Measurements from ENCODE around the gene RNF183.
A peak's percentile ranks its signal among the peaks of the same experiment; 100 is the strongest.

RNF183 gene, protein sequence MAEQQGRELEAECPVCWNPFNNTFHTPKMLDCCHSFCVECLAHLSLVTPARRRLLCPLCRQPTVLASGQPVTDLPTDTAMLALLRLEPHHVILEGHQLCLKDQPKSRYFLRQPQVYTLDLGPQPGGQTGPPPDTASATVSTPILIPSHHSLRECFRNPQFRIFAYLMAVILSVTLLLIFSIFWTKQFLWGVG

DNA sequence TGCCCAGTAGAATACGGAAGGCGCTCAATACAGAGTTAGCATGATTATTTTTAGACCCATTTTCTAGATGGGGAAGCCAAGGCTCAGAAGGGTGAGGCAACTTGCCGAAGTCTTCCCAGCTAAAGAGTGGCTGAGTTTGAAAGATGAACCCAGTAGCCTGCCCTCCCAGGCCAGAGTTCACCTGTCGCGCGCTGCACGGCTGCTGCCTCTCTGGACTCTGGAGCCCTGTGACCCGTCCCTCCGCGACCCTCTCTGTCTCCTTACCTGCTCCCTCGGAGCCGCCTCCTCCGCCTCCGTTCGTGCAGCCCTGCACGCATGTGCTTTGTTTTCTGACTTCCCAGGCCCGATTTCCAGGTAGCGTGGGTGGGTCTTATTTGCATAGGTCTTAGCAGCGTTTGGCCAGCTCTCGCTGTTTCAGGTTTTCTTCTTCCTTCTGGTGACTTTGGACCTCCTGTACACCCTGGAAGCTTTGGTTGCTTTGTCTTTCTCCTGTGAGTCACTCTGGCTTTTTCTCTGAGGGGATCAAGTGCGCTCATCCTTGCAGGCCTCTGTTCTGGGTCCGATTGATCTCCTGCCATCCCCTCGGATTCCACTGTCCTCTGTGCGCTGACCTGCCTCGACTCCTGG, at the start of gene RNF183:
RNF183 (minus strand) TSS at position 585 of the 627 bp plus-strand sequence. CDS start 5,192 bp downstream, outside the sequence.
- DNase-seq (ENCODE audit: low read depth) = no peak

DNA sequence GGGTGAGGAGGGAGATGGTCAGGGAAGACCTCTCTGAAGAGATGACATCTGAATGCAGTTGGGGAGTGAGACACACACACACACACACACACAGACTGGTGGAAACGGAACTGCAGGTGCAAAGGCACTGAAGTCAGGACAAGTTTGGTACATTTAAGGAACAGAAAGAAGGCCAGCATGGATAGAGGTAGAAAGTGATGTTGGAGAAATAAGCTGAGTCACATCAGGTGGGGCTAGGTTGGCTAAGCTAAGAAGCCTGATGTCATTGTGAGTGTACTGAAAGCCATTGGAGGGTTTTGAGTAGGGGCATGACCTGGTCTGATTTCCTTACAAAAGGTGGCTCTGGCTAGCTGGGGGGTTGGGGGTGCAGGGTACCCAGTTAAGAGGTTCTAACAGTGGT, 49.2 kb upstream of the RNF183 start:
- DNase-seq (ENCODE audit: low read depth) = no peak

DNA sequence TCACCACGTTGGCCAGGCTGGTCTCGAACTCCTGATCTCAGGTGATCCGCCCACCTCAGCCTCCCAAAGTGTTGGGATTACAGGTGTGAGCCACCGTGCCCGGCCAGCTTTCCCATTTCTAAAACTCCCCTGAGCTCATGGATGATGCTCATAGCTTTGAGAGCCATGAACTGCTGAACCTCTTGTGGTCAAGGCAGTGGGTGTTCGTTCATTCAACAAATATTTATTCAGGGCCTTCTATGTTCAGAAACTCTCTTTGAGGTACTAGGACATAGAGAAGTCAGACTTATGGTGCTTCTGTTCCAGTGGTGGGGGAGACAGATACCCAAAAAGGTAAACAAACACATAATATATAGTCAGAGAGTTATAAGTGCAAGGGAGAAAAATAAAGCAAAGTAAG, 48.8 kb upstream of the RNF183 start:
- DNase-seq (ENCODE audit: low read depth) = no peak

DNA sequence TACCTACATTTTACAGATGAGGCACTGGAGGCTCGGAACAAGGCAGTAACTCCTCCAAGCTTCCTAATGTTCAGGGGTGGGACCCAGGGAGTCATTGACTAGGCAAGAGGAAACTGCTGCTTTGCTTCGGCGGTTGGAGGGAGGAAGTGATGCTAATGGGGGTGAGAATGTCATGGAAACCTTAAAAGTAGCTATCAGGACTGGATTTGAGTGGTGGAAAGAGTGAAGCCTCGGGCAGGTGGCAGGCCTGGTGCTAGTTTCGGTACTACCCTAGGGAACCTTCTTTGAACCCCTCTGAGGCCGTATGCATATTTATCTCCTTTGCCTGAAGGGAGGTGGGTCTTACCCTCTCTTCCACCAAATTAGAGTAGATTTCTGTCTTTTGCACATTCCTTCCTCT, 47.8 kb upstream of the RNF183 start:
- no peak for DNase-seq (ENCODE audit: low read depth)

DNA sequence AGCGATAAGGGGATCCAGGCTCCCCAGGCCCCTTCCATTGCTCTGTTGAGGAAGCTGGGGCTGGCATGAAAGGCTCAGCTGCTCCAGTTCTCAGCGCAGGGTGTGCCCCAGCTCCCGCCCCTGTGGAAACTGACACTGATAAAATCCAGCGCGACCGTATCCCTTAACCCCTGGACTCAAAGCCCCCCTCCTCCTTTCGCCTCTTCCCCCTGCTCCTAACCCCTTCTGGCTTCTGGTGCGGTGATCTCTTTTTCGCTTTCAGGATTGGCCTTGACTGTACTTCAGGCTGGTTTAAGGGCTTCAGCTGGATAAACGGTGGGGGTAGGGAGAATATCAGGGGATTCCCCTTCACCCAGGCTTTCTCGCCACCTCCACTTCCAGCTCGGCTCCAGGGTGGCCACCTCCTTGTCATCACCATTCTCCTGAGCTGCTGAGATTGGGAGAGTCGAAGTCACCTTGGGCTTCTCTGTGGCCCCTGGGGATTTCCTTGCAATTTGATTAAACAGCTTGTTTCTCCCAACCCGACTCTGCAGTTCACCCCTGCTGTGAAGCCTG, 47.0 kb upstream of the RNF183 start:
- DNase-seq (ENCODE audit: low read depth) = no peak

DNA sequence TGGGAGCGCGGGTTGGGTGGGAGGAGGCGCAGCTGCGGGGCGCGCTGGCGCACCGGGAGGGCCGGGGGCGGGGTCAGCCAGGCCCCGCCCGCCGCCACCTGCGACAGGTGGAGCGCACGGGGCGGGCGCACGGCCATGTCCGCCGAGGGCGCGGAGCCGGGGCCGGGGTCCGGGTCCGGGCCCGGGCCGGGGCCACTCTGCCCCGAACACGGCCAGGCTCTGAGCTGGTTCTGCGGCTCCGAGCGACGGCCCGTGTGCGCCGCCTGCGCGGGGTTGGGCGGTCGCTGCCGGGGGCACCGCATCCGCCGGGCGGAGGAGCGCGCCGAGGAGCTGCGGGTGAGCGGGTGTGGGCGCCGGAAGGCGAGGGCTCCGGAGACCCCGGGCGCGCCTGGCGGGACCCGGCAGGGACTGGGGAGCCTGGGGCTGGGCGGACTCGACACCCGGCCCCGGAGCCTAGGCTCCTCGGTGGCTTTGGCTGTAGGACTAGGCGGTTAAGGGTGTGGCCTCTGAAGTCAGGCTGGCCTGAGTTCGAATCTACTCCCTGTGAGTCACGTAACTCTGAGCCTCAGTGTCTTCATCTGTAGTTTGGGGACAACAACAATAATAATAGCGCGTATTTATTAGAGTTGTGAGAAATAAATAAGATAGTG, 46.4 kb upstream of the RNF183 start, which contains the start of gene BSPRY:
BSPRY (plus strand) TSS at position 97 of the 650 bp plus-strand sequence; CDS start at position 136, 39 bp downstream.
- DNase-seq (ENCODE audit: low read depth) = no peak

DNA sequence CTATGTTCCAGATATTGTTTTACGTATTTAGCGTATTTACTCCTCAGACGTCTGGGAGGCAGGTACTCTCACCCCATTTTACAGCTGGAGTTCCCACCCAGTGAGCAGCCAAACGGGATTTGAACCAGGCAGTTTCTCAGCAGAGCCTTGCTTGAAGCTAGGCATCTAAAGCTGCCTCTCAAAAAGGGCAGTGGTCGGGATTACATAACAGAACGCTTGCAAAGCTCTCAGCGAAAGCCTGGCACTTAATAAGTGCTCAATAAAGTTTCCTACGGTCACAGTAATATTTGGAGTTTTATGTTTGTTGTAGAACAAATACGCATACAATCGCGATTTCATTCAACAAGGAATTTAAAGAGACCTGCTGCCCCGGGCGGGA, 45.9 kb upstream of the RNF183 start:
- DNase-seq (ENCODE audit: low read depth) = no peak

DNA sequence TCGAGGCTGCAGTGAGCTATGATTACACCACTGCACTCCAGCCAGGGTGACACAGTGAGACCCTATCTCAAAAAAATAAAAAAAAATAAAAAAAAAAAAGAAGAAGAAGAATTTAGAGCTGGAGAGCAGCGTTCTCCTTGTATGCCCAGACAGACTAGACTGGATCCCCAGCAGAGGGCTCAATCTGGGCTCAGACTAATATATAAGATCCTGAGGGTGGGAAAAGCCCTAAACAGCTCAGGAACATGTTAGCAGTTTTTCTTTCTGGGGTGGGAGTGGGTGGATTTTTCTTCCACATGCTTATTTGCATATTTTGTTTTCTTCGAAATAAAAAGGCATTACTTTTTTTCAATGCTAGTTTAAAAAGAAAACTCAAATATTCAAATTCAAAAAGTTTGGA, 45.3 kb upstream of the RNF183 start:
- no peak for DNase-seq (ENCODE audit: low read depth)

DNA sequence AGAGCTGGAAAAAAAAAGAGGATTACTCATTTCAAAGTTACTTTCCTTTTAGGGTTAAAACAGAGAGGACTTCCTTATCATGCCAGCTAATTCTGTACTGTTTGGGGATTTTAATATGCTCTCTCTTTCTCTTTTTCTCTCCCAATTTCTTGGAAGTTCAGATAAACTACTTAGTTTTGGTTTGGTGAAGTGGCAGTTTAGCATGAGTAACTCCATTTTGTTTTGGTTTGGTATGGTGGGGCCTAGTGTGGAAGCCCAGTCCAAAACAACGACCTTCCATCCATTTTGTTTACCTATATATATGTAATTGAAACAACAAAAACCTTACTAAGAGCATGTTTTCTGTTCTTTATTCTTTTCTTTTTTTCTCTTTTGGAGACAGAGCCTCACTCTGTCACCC, 42.5 kb upstream of the RNF183 start:
- DNase-seq (ENCODE audit: low read depth) = no peak

DNA sequence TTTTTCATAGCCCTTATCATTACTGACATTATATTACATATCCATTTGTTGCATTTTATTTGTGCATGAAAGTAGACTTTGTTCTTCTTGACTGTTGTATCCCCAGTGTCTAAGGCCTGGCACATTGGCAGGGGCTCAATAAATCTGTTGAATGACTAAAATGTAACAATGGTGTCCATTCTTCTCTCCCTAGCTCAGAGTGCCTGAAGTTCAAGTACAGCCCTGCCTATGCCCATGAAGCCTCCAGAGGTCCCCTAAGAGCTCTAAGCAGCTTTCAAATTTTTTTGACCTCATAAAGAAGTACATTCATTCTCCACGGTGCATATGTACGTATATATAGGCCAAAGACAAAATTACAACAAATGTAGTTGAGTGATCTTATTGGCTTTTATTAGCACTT, 42.0 kb upstream of the RNF183 start:
- no peak for DNase-seq (ENCODE audit: low read depth)

DNA sequence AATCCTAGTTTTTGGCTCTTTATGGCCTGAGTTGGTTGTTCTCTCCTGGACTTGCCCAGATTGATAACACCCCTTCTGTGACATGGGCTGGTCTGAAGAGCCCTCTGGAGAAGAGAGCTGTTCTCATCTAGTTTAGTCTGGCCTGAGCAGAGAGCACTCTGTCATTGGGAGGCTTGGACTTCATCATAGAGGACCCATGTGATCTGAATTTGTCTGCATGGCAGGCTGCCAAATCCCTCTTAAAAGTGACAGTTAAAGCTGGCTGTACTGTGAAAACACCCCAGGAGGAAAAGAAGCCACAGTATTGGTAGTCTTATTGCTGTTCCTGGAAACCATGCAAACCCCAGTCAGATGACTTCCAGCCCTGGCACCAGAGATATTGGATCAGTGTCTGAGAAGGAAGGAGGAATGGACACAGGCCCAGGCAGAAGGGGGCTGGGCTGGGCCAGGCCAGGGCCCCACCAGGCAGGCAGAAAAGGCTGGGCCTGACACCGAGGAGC, 40.6 kb upstream of the RNF183 start:
- no peak for DNase-seq (ENCODE audit: low read depth)

DNA sequence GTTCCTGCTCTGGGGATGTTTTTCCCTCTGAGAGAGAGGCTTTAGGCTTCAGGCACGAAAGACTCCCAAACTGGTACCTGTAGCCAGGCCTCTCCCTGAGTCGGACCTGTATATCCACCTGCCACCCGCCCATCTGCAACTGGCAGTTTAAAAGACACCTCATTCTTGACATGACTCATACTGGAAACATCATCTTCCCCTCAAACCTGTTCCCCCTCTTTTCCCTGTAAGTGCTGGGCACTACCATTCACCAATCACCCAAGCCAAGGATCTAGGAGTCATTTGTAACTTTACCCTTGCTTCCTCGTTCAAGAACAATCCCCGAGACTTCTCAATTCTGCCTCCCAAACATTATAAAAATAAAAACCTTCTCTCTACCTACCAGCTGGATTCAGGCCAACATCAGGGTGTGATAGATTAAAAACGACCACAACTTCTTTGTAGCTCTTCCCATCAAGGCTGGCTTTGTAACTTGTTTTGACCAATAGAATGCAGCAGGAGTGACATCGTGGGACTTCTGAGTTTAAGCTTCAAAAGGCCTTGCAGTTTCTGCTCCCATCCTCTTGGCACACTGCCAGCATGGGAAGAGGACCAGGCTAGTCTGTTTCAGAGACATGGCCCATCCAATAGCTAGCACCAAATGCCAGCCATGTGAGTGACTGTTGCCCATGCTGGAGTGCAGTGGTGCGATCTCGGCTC, 38.7 kb upstream of the RNF183 start:
- no peak for DNase-seq (ENCODE audit: low read depth)

DNA sequence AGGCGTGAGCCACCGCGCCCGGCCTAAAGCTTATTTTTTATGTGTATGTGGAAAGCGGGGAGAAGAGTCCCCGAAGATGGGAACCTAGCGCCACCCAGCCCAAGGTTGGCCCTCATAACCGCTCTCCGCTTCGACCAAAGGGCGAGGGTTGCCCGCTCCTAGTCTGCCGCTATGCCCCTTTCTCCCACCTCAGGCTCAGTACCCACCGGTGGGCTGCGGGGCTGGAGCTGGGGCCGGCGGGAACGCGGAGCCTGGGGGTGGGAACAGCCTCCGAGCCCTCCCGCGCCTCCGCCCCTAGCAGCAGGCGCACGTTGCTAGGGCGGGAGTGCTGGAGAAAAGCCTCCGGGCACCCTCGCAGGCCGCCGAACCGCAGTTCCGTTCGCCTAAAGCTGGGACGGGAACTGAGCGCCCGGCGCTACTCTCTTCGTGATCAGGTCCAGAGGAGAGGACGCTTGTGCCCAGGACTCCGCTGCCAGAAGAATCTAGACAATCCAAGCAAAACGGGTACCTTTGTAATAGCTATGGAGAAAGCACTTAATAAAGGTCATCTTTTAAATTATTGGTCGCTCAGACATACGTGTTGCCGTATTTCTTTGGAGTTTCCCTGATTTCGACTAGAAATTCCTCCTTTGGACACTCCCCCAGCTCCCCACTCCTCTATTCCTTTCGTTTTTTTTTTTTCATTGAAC, 37.0 kb upstream of the RNF183 start, which contains the start of gene WDR31:
WDR31 (minus strand) TSS at position 265 of the 689 bp plus-strand sequence. CDS start 8,253 bp downstream, outside the sequence.
- DNase-seq (ENCODE audit: low read depth) = peak; percentile 59

DNA sequence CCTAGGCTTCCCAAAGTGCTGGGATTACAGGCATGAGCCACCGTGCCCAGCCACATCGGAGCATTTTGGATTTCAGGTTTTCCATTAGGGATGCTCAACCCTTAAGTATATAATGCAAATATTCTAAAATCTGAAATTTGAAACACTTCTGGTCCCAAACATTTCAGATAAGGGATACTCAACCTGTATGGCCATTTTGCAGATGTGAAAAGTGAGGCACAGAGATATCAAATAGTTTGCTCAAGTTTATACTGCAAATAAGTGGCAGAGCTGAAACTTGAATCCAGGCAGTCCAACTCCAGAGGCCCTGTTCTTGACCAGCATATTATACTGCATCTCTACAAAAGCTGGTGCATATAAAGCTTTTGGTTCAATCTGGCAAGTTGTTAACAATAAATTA, 34.5 kb upstream of the RNF183 start:
- no peak for DNase-seq (ENCODE audit: low read depth)

DNA sequence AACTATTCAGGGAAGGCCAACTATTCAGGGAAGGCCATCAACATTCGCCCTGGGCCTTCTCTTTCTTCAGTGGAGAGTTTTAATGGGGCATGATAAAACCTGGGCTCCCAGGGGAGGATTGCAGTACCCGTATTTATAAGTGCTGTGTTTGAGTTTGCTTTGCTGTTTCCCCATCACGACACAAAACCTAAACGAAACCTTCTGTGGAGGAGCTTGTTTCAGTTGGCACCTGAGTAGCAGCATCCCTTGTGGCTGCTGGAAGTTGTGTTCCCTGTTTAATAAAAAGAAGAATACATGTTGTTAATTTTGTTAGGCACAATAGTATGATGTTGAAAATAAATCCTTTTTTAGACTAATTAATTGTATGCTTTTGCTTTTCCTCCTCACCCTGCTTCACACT, 28.6 kb upstream of the RNF183 start:
- DNase-seq (ENCODE audit: low read depth) = no peak

DNA sequence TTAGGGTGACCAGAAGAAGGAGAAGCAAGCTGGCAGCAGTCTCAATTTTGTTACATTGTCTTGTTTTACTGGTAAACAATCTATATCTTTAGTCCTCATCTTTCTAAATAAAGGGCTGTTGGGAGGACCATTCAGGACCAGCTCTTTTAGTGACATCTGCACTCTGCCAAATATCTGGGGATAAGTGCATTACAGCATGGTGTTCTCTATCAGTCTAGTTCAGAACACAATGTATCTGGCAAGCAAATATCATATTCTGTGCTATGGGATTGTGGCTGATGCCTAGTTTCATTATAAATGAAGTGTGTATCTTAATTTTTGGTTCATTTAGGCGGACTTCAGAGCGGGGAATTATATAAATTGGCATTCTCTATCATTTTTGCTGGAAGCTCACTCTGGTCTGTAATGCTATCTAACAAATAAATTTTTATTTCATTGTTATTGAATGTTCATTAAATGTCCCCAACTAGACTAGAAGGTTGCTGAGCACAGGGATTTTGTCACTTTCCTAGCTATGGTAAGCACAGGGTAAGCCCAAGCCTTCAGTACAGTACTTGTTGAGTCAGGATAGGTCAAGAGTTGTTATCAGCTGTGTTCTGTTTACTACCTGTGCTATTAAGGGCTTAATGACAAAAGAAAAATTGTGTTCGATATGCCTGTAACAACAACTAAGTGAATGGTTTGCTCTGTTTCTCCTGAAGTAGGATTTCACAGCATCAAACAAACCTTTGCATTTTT, 25.0 kb upstream of the RNF183 start:
- no peak for DNase-seq (ENCODE audit: low read depth)

DNA sequence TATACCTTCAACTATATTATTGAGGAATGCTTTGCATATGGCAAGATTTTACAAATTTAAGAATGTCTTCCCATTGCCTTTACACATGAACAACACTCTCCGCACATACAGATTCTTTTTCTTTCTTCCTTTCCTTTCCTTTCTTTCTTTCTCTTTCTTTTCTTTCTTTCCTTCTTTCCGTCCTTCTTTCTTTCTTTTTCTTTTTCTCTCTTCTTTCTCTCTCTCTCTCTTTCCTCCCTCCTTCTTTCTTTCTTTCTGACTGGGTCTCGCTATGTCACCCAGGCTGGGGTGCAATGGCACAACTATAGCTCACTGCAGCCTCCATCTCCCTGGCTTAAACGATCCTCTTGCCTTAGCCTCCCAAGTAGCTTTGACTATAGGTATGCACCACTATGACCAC, 23.1 kb upstream of the RNF183 start:
- DNase-seq (ENCODE audit: low read depth) = no peak

DNA sequence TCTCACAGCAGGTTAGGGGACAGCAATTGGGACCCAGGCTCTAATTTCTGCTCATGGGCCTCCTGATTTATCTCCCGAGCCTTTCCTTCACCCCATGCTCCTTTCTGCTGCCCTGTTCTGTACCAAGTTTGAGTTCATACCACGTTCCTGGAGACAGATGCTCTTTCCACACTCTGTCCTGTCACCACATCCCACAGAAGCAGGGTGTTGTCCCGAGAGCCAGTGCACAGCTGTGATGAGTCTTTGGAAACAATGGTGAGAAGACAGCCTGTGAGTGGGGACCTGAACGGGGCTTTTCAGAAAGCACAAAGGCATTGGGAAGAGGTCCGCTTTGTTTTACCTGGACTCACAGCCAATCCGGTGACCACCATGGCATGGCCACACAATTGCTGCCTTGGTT, 19.5 kb upstream of the RNF183 start:
- no peak for DNase-seq (ENCODE audit: low read depth)

DNA sequence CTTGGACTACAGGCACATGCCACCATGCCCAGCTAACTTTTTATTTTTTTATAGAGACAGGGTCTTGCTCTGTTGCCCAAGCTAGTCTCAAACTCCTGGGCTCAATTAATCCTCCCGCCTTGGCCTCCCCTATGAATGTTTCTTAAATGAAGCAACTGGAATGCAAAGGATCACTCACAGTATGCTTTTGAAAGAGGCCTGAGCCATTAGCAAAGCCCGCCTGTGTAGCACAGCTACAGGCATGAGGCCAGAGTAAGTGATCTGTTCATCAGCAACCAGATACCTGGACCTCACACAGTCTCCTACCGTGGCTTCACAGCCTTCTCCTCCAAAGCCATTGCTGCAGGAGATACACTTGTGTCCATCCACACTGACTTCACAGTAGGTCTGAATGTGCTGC, 16.9 kb upstream of the RNF183 start:
- DNase-seq (ENCODE audit: low read depth) = no peak

DNA sequence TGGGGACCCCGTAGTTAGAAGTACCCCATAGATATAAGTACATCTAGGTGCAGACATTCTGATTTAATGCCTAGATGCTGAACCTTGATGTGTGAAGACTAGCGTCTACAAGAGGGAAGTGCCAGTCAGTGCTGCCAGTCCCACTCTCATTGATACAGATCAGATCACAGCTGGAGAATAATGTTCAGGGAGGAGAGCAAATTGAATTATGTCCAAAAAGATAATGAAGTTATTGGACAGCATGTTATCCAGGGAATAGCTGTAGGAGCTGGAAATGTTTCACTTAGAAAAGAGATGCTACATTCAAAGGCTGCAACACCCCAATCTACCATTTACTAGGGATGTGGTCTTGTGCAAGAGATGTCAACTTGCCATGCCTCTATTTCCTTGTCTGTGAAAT, 15.9 kb upstream of the RNF183 start:
- DNase-seq (ENCODE audit: low read depth) = no peak

DNA sequence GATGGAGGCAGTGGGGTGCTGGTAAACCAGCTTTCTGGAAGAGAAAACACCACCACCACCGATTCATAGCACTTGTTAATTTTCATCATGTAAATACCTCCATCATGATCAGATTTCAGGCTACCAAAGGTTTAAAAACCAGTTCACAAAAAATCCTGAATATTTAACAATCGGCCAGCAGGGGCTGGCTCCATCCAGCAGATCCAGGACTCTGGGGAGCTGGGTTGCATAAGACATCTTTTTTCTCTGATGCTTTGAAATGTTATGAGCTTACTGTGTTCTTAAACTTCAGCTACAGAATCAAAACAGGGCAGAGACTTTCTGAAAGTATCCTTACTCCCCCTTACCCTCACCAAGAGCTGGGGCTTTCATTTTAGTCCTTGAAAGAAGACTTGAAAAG, 14.6 kb upstream of the RNF183 start:
- DNase-seq (ENCODE audit: low read depth) = no peak

All from stimulated activated CD8-positive, alpha-beta memory T cell treated with anti-CD3 and anti-CD28 coated beads, Interleukin-15, amount 100 ng/mL, for 1 hour (primary cell).